ENCODE results near the gene SIGLEC6. TPM values are rescaled to one million over a fixed set of nuclear protein-coding genes. Genes with fewer than 3 reads are reported as not detected.
"Not testable (repeated sequence)": the region's sequence is repeated elsewhere in the genome, so short reads cannot be mapped to it uniquely, and the experiment has no call there.

SIGLEC6 gene
- total RNA-seq, 4 donors from 2014 or later: 7.1 TPM; not detected in 3

GRCh38 chr19:51503896-51504295 lies 27.6 kb downstream of the SIGLEC6 start:
- 35 to 43% methylated on average over 3 of the region's 3 CpGs for whole genome bisulfite sequencing, 2 donors
- Histone ChIP-seq H3K4me1 (no peaks in the 10 kb centered on the region), H3K27me3 (peaks cover 0 to 13% (median 0%) of the 10 kb centered on the region in 4 donors), H3K27ac (no peak overlapping the region), H3K4me3 (no peak overlapping the region), H3K36me3 (no peaks in the 10 kb centered on the region), H3K9me3 (no peaks in the 10 kb centered on the region)
- intact Hi-C loops (cut with DNase I): no loop called here
- TF ChIP-seq CTCF (IDR thresholded peaks at IDR 0.05): no peak
- TF ChIP-seq POLR2A (IDR thresholded peaks at IDR 0.05): no peak
- no peak for DNase-seq

DNA sequence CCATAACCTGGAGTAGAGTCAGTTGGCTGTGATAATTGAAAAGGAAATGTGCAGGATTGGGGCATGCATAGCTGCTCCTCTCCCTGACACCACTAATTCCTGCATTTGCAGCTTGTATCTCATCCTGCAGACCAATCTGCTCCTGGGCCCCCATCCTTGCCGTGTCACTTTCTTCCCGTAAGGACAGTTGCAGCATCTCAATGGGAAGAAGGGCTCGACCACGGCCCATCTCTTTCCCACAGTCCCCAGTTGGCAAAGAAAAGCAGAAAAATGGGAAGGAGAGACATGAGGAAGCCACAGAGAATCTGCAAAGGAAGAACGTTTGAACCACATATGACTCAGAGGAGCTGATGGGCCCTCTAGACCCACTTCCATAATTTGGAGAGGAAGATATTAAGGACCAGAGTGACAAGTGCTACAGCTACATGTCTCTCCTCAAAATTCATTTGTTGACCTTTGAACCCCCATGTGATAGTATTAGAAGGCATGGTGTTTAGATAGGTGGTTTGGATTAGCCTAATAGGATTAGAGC lies 28.1 kb downstream of the SIGLEC6 start:
- TF ChIP-seq POLR2A (IDR thresholded peaks at IDR 0.05): no peak
- no peak for TF ChIP-seq CTCF (IDR thresholded peaks at IDR 0.05)
- Histone ChIP-seq H3K27ac (no peak overlapping the region), H3K9me3 (no peaks in the 10 kb centered on the region), H3K27me3 (peaks cover 0 to 13% (median 0%) of the 10 kb centered on the region in 4 donors), H3K36me3 (no peaks in the 10 kb centered on the region), H3K4me1 (no peaks in the 10 kb centered on the region), H3K4me3 (no peak overlapping the region)
- intact Hi-C loops (cut with DNase I): no loop called here
- WGBS, 2 donors: 61 to 66% methylated on average over 3 to 5 of the region's 5 CpGs
- DNase-seq: no peak

DNA sequence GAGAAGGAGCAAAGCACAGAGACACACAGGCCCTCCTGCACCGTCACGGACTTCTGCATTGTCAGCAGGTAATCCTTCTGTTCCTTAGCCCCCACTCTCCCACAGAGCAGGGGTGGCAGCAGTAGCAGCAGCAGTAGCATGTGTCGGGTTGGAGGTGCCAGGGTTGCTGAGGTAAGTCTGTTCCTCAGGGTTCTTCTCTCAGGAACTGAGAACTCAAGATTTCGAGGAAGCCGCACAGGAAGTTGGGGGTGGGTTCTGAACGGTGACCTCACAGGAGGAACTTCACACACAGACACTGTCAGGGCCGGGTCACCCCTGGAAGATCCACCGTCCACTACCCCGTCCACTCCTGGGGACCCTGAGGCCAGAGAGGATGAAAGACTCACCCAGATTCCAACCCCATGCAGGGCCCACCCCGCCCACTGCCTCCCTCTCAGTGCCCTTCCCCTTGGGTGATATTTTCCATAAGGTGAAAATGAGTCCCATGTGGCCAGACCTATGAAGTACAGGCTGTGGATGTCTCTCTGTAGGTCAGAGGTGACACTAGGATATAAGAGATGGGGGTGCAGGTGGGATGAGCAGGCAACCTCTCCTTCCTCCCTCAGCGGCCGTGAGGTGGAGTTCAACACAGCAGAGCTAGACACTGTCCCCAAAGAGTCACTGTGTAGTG lies 29.7 kb downstream of the SIGLEC6 start, which contains the start of gene SIGLEC12:
TSS of gene SIGLEC12 (minus strand) at position 207 of the 670 bp plus-strand sequence. CDS start at position 140, 67 bp downstream.
- WGBS, 2 donors: 53 to 100% methylated on average over 3 to 8 of the region's 12 CpGs
- intact Hi-C loops (cut with DNase I): no loop called here
- Histone ChIP-seq H3K27ac (no peak within 1 kb of the TSS), H3K27me3 (peaks cover 0 to 13% (median 0%) of the 10 kb centered on the region in 4 donors), H3K9me3 (no peaks in the 10 kb centered on the region), H3K4me3 (no peak within 1 kb of the TSS), H3K36me3 (no peaks in the 10 kb centered on the region), H3K4me1 (no peaks in the 10 kb centered on the region)
- TF ChIP-seq CTCF (IDR thresholded peaks at IDR 0.05) (no peak), POLR2A (IDR thresholded peaks at IDR 0.05) (no peak)
- DNase-seq: no peak

DNA sequence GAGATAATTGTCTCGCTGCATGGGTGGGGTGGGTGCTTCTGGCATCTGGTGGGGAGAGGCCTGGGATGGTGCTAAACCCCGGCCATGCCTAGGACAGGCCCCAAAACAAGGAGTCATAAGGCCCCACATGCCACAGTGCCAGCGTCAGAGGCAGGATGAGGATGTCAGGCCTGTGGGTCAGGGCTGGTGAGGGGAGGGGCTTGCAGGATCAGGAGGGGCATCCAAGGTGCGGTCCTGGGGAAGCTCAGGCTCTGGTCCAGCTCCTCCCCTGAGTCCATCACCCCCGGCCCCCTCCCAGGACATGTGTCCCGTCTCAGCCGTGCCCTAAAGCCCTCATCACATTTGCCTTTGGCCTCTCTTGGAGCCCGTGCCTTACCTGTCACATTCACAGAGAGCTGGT lies 30.5 kb downstream of the SIGLEC6 start:
- H3K4me1 ChIP-seq; H3K4me3 ChIP-seq; H3K9me3 ChIP-seq; H3K27ac ChIP-seq; H3K36me3 ChIP-seq; intact Hi-C loops (cut with DNase I); DNase-seq: not testable (repeated sequence)
- H3K27me3 ChIP-seq: peaks cover 0 to 13% (median 0%) of the 10 kb centered on the region in 4 donors
- WGBS, 2 donors: 34 to 48% methylated on average over 5 to 7 of the region's 8 CpGs

- no peak for DNase-seq
- Histone ChIP-seq H3K36me3 (no peaks in the 10 kb centered on the region), H3K27ac (no peak overlapping the region), H3K27me3 (peaks cover 0 to 13% (median 0%) of the 10 kb centered on the region in 4 donors), H3K4me1 (no peaks in the 10 kb centered on the region), H3K4me3 (no peak overlapping the region), H3K9me3 (no peaks in the 10 kb centered on the region)
- intact Hi-C loops (cut with DNase I): no loop called here
- no peak for TF ChIP-seq CTCF (IDR thresholded peaks at IDR 0.05)
- no peak for TF ChIP-seq POLR2A (IDR thresholded peaks at IDR 0.05)
- 30 to 68% methylated on average over 2 to 3 of the region's 3 CpGs for WGBS, 2 donors
Observed at GRCh38 chr19:51497666-51498065, 33.8 kb downstream of the SIGLEC6 start.

Measured in esophagus squamous epithelium (tissue), 5 donors.